T-helper 2 cell treated with Interferon-gamma antibody and Interleukin-4, amounts not matched to agents 5 μg/mL and 100 μg/mL, for 36 hours (primary cell): ENCODE results near the gene PDE11A.

Experiments
- DNase-seq: peaks from one replicate; pipeline ENCODE4 v3.0.0; 2021; ENCODE audit warnings: low spot score
- H3K27ac Mint-ChIP-seq: one replicate; pipeline ENCODE4 v1.8.0; 2021; ENCODE audit warnings: mild to moderate bottlenecking, mixed read lengths
- H3K27me3 Mint-ChIP-seq: one replicate; pipeline ENCODE4 v1.8.0; 2021; ENCODE audit warnings: low read depth, mixed read lengths
- H3K36me3 Mint-ChIP-seq: one replicate; pipeline ENCODE4 v1.8.0; 2021; ENCODE audit warnings: low read depth, mixed read lengths
- H3K4me1 Mint-ChIP-seq: one replicate; pipeline ENCODE4 v1.8.0; 2021; ENCODE audit warnings: low read depth, mixed read lengths
- H3K4me3 Mint-ChIP-seq: one replicate; pipeline ENCODE4 v1.8.0; 2022; ENCODE audit warnings: mild to moderate bottlenecking, moderate library complexity, mixed read lengths
- H3K9me3 Mint-ChIP-seq: one replicate; pipeline ENCODE4 v1.8.0; 2021; ENCODE audit warnings: mixed read lengths

The PDE11A gene

GRCh38 chr2:177599956-177600355, 472.6 kb downstream of the PDE11A start:
- Mint-ChIP-seq H3K9me3 (no peaks in the 10 kb centered on the region), H3K4me3 (no peak overlapping the region), H3K36me3 (no peaks in the 10 kb centered on the region), H3K27me3 (no peaks in the 10 kb centered on the region), H3K27ac (no peak overlapping the region), H3K4me1 (peaks cover 6% of the 10 kb centered on the region)
- no peak for DNase-seq

DNA sequence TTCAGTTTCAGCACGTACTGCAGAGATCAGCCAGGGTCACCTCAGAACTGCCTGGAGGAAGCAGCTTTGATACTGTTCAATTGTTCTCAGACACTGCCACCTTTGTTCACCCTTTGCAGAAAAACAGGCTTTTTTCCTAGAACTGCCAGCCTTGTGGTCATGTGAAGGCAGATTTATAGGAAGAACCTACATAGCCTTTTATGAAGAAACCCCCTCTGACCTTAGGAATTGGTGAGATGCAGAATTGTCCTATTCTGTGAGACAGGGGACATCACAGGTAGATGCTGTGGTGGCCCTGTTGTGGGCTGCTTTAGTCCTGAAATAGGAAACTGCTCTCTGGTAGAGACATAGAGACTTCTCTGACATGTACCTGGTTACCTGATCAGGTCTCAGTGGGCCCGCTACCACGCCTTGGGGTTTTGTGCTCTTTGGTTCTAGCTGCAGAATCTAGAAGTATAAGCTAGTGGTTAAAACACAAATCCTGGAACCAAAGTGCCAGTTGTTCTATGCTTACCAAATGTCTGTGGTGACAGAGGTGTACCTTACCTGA, 473.4 kb downstream of the PDE11A start:
- DNase-seq = no peak
- H3K27ac Mint-ChIP-seq = no peak overlapping the region
- H3K4me1 Mint-ChIP-seq = peaks cover 6% of the 10 kb centered on the region
- H3K9me3 Mint-ChIP-seq = no peaks in the 10 kb centered on the region
- no peaks in the 10 kb centered on the region for H3K36me3 Mint-ChIP-seq
- H3K4me3 Mint-ChIP-seq = no peak overlapping the region
- H3K27me3 Mint-ChIP-seq = no peaks in the 10 kb centered on the region

DNA sequence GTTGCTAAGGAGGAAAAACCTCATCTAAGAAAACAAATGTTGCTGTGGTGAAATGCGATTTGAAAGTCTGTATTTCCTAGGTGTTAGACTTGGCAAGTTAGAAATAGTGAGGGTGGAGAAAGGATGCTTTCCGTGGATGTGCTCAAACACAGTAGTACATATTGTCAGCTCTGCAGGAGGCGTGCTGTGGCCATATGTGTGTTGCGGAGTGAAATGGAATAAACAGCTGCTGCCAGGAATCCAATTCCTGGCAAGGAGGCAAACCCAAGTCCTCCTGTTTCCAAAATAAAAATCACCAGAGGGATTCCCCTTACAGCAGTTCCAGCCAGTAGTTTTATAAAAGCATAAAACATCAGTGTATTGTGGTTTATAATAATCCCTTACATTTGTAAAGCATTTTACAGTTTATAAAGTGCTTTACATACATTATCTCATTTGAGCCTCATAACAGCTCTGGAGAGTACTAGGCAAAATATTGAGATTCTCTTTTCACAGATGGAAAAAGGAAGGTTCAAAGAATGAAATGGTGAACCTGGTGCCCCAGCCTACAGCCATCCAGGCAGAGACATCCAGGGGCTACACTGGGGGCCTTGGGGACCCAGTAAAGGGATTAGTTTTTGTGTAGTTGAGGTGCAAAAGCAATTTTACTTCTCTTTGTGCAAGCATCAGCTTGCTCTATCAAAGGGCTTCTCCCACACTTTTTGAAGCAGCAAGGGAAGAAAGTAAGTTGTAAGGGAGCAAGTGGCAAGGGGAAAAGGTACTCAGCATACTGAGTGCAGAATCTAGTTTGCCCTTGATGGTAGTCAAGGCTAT, 474.0 kb downstream of the PDE11A start:
- Mint-ChIP-seq H3K4me1 (peaks cover 6% of the 10 kb centered on the region), H3K27me3 (no peaks in the 10 kb centered on the region), H3K27ac (no peak overlapping the region), H3K9me3 (no peaks in the 10 kb centered on the region), H3K36me3 (no peaks in the 10 kb centered on the region), H3K4me3 (no peak overlapping the region)
- DNase-seq = no peak

GRCh38 chr2:177597759-177598158, 474.8 kb downstream of the PDE11A start:
- peaks cover 6% of the 10 kb centered on the region for H3K4me1 Mint-ChIP-seq
- no peaks in the 10 kb centered on the region for H3K27me3 Mint-ChIP-seq
- H3K9me3 Mint-ChIP-seq = no peaks in the 10 kb centered on the region
- no peaks in the 10 kb centered on the region for H3K36me3 Mint-ChIP-seq
- no peak overlapping the region for H3K27ac Mint-ChIP-seq
- no peak for DNase-seq
- H3K4me3 Mint-ChIP-seq = no peak overlapping the region

DNA sequence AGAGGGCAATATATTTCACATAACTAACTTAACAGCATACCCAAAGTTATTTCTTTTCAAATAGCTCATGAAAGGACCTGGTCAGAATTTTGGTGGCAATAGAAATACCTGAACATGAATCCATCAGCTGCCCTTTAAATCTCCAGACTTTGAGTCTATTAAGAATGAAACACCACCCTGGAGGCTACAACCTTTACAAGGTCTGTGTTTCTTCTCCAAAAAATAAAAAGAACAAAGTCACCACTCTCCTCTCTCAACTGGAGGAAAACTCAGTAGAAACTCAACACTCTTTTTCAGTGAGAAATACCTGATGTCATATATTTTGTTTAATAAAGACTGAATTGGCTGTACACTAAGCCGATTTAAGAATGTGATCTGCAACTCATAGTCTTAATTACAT, 475.7 kb downstream of the PDE11A start:
- Mint-ChIP-seq H3K27ac (no peak overlapping the region), H3K9me3 (no peaks in the 10 kb centered on the region), H3K4me3 (no peak overlapping the region), H3K27me3 (no peaks in the 10 kb centered on the region), H3K36me3 (no peaks in the 10 kb centered on the region), H3K4me1 (peaks cover 6% of the 10 kb centered on the region)
- DNase-seq = no peak

DNA sequence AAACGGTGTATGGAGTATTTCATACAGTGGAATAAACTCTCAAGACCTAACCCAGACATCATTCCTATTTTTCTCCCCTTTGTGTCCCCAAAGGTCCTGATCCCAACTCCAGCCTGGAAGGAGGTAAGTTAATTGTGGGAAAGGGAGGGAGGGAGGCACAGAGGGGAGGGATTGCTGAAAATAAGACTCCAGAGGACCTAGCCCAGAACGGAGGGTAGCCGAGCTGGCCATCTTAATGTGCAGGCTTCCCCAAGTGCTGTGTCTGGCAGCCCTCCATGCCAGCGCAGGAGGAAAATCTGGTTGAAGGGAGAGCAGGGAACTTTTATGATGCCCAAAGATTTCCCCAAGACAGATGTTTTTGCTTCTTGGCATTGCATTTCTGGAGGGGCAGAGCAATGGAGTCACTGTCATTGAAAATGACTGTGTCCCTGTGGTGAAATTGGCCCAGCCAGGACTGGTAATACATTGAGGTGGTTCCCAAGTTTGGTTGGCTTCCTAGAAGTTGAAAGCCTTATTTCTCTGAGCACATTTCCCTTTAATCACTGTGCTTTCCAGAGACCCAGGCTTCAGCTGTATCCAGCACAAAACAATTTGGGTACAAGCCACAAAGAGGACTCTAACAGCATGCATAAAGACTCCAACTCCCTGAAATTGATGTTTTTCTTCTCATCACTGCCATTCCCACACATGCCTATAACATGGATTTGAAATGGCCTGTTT, 477.3 kb downstream of the PDE11A start:
- Mint-ChIP-seq H3K27ac (no peak overlapping the region), H3K27me3 (no peaks in the 10 kb centered on the region), H3K36me3 (no peaks in the 10 kb centered on the region), H3K4me1 (peaks cover 11% of the 10 kb centered on the region), H3K4me3 (no peak overlapping the region), H3K9me3 (no peaks in the 10 kb centered on the region)
- DNase-seq = no peak

- H3K9me3 Mint-ChIP-seq = no peaks in the 10 kb centered on the region
- peaks cover 5% of the 10 kb centered on the region for H3K27me3 Mint-ChIP-seq
- H3K4me3 Mint-ChIP-seq = no peak overlapping the region
- H3K36me3 Mint-ChIP-seq = no peaks in the 10 kb centered on the region
- no peak overlapping the region for H3K27ac Mint-ChIP-seq
- peaks cover 7% of the 10 kb centered on the region for H3K4me1 Mint-ChIP-seq
- no peak for DNase-seq
These were observed 479.2 kb downstream of the PDE11A start for GRCh38 chr2:177593402-177593801.

DNA sequence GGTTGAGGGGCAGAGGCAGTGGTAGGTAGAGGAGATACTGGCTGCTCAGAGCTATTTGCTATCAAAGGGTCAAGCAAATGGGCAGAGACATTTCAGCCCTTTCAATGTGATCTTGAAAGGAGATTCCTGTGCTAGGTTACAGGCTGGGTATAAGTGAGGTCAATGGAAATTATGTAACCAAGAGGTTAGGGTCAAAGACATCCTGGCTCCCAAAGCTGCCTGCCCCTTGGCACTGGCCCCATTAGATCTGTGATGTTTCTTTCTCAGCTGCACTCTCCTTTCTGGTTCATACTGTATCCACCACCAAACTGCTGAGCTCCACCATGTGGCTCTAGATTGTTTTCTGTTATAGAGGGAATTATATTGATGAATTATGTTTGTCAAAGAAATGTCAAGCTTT, 479.6 kb downstream of the PDE11A start:
- DNase-seq = no peak
- peaks cover 8% of the 10 kb centered on the region for H3K27me3 Mint-ChIP-seq
- H3K36me3 Mint-ChIP-seq = no peaks in the 10 kb centered on the region
- no peaks in the 10 kb centered on the region for H3K9me3 Mint-ChIP-seq
- no peak overlapping the region for H3K27ac Mint-ChIP-seq
- peaks cover 7% of the 10 kb centered on the region for H3K4me1 Mint-ChIP-seq
- no peak overlapping the region for H3K4me3 Mint-ChIP-seq

- Mint-ChIP-seq H3K4me1 (peaks cover 5% of the 10 kb centered on the region), H3K27me3 (peaks cover 8% of the 10 kb centered on the region), H3K4me3 (no peak overlapping the region), H3K36me3 (no peaks in the 10 kb centered on the region), H3K9me3 (no peaks in the 10 kb centered on the region), H3K27ac (no peak overlapping the region)
- DNase-seq = no peak
These were observed 480.2 kb downstream of the PDE11A start for GRCh38 chr2:177592397-177592796.

DNA sequence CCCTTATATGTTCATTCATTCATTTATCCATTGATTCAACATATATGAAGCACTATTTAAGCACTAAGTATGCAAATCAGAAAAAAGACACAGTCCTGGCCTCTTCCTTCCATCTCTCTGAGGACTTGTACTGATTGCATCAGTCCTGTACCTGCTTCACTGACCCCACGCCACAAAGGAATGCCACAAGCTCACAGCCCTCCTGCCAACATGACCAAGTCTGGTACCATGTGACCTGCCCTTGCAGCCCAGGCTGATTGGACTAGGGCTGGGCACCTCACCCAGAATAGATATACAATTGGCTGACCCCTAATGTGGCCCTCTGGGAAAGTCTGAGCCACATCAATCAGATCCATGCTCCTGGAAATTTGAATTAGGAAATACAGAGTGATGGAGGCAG, 483.4 kb downstream of the PDE11A start:
- peaks cover 8% of the 10 kb centered on the region for H3K27me3 Mint-ChIP-seq
- H3K4me3 Mint-ChIP-seq = no peak overlapping the region
- no peaks in the 10 kb centered on the region for H3K36me3 Mint-ChIP-seq
- DNase-seq = no peak
- H3K4me1 Mint-ChIP-seq = peaks cover 5% of the 10 kb centered on the region
- no peak overlapping the region for H3K27ac Mint-ChIP-seq
- no peaks in the 10 kb centered on the region for H3K9me3 Mint-ChIP-seq

DNA sequence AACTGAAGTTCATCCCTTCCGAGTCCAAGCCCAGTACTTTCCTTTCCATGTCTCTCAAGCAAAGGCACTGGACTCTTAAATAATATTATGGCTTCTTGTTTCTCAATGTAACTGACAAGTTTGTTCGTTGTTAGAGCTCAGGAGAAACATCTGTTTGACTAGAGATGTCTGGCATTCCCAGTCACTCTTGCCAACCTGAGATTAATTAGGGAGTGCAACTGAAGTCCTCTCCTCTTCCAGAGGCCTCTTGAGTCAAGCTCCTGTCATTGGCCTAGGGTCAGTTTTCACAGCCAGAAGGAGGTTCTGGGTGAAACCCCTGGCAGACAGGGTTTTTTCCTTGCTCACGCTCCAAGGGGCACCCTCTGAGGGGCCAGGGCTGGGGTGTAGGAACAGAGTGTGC, 483.9 kb downstream of the PDE11A start:
- Mint-ChIP-seq H3K4me1 (peaks cover 5% of the 10 kb centered on the region), H3K27me3 (peaks cover 8% of the 10 kb centered on the region), H3K36me3 (no peaks in the 10 kb centered on the region)

DNA sequence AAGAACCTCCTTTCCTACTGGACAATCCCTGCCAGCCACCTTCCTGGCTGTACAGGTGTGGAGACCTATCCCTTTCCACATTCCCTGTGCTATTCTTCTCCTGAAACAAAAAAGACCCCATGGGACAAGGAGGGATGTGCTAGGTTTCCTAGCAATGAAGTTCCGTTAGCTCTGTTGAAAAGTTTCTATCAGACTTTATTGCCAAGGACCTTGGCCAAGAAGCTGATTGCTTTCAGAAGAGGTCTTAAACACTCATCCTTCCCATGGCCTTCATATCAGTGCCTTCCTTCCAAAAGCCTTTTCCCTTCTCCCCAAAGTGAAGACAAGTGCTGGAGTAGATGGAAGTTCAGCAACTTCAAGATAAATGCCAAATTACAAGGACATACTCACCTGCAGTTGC, 485.2 kb downstream of the PDE11A start:
- H3K9me3 Mint-ChIP-seq = no peaks in the 10 kb centered on the region
- no peaks in the 10 kb centered on the region for H3K36me3 Mint-ChIP-seq
- no peak for DNase-seq
- peaks cover 5% of the 10 kb centered on the region for H3K4me1 Mint-ChIP-seq
- H3K27ac Mint-ChIP-seq = no peak overlapping the region
- no peak overlapping the region for H3K4me3 Mint-ChIP-seq
- H3K27me3 Mint-ChIP-seq = peaks cover 8% of the 10 kb centered on the region

More for the DNA sequence above, 483.9 kb downstream of the PDE11A start:
- no peak overlapping the region for H3K4me3 Mint-ChIP-seq
- H3K9me3 Mint-ChIP-seq = no peaks in the 10 kb centered on the region
- H3K27ac Mint-ChIP-seq = no peak overlapping the region
- DNase-seq = no peak

DNA sequence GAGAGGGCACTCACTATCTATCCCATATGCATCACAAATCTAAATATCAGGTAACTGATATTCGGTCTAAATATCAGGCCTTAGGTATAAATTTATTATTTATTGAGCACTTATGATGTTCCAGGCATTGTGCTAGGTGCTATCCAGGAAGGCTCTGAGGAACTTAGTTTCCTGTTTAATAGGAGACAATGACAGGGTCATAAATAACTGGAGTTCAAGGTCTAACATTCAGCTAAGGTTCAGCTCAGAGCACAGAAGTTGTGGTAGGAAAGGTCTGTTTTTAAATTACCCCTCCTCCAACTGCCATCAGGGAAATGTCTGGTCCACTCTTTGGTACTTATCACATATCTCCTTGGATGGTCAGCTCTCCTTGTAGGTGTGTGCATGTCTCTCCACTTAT, 486.4 kb downstream of the PDE11A start:
- Mint-ChIP-seq H3K4me1 (peaks cover 1% of the 10 kb centered on the region), H3K27ac (no peak overlapping the region), H3K9me3 (no peaks in the 10 kb centered on the region), H3K36me3 (no peaks in the 10 kb centered on the region), H3K4me3 (no peak overlapping the region), H3K27me3 (peaks cover 8% of the 10 kb centered on the region)
- no peak for DNase-seq

DNA sequence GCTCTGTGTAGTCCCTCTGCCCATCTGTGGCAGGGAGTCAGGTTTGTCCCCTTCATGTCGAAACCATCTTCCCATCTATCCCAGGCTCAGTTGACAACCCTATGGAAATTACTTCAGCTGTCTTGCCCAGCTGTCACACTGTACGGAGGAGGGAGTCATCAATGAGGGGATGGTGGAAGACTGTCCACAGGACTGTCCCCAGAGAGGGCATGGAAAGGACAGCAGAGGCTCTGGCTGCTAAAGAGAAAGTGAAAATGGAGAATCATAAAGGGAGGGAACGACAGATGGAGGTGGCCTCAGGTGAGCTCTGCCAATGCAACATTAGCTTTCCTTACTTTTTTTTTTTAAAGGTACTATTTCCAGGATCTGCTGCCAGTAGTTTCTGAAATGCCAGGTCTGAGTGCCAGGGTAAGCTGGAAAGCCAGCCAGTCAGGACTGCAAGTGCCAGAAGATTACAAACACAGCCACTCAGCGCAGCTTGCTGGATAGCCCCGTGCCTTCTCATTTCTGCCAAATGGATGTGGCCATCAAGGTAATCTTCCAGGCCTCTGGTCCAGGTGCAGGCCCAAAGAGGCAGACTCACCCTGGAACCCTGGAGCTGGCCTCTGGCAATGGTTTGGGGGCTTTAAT, 487.2 kb downstream of the PDE11A start:
- Mint-ChIP-seq H3K9me3 (no peaks in the 10 kb centered on the region), H3K27me3 (peaks cover 8% of the 10 kb centered on the region), H3K36me3 (no peaks in the 10 kb centered on the region), H3K4me1 (no peaks in the 10 kb centered on the region), H3K27ac (no peak overlapping the region), H3K4me3 (no peak overlapping the region)
- DNase-seq = no peak
